Vagina (tissue), 2 donors: ENCODE data around the gene BSN. TPM values are rescaled to one million over a fixed set of nuclear protein-coding genes. Genes with fewer than 3 reads are reported as not detected.

Experiments used
- DNase-seq, 2 donors: peaks; one replicate each; pipeline ENCODE4 v3.0.0-alpha.2; 2017; ENCODE audit errors: extremely low spot score in 2 of 2
- H3K27ac ChIP-seq: fragments of 200-600 bp; sonication (generic); one replicate; pipeline ENCODE4 v1.5.1; 2019
- H3K27me3 ChIP-seq: fragments of 200-600 bp; sonication (generic); one replicate; pipeline ENCODE4 v1.5.1; 2019
- H3K36me3 ChIP-seq, 2 donors: fragments of 200-600 bp; sonication (generic); one replicate each; pipeline ENCODE4 v1.5.1; 2017 to 2019
- H3K4me1 ChIP-seq: fragments of 200-600 bp; sonication (generic); one replicate; pipeline ENCODE4 v1.5.1; 2019
- H3K4me3 ChIP-seq, 2 donors: fragments of 200-600 bp; sonication (generic); 1 replicate in 1 of 2; 2 replicates in 1 of 2; pipeline ENCODE4 v1.5.1; 2016 to 2019
- H3K9me3 ChIP-seq: fragments of 200-600 bp; sonication (generic); one replicate; pipeline ENCODE4 v1.5.1; 2019
- CTCF ChIP-seq, 3 experiments: fragments of 450-650 bp in 2 of 3; fragments of 200-600 bp in 1 of 3; sonication (generic) in 1 of 3; IDR thresholded peaks; one replicate each; pipeline ENCODE4 v1.5.1; 2017 to 2019; ENCODE audit warnings: antibody characterized with exemption in 3 of 3, mild to moderate bottlenecking in 2 of 3, moderate library complexity in 2 of 3
- POLR2A ChIP-seq, 2 donors: fragments of 450-650 bp; IDR thresholded peaks; one replicate each; pipeline ENCODE4 v1.6.1; 2017; ENCODE audit warnings: antibody characterized with exemption in 2 of 2, mild to moderate bottlenecking in 2 of 2, moderate library complexity in 2 of 2
- POLR2AphosphoS5 ChIP-seq, 2 donors: sonication (generic); formaldehyde crosslinking; IDR thresholded peaks; one replicate each; pipeline ENCODE4 v1.9.0; 2017; ENCODE audit warnings: antibody characterized with exemption in 2 of 2, mild to moderate bottlenecking in 2 of 2, low read depth in 1 of 2; ENCODE audit not compliant: insufficient read depth in 1 of 2
- intact Hi-C: fragments of 100-400 bp; cut with DNase I; formaldehyde crosslinking; loops from one replicate; pipeline ENCODE4 v1.15.1; 2023
- total RNA-seq: library from RNA; depleted of rRNA; stranded (reverse); fragments of >200 nt; gene quantifications from one replicate; pipeline ENCODE4 v1.2.3, GENCODE V29; 2016

The BSN gene
- total RNA-seq, 1 donor from 2014 or later: 0.74 TPM

GRCh38 chr3:49607796-49608195 lies 53.5 kb downstream of the BSN start:
- TF ChIP-seq POLR2A (IDR thresholded peaks at IDR 0.05) (no peak), CTCF (IDR thresholded peaks at IDR 0.05) (no peak), POLR2AphosphoS5 (IDR thresholded peaks at IDR 0.05; ENCODE audit: insufficient read depth in 1 of 2, low read depth in 1 of 2) (no peak)
- Histone ChIP-seq H3K4me3 (no peak overlapping the region), H3K27me3 (no peaks in the 10 kb centered on the region), H3K27ac (no peak overlapping the region), H3K4me1 (no peaks in the 10 kb centered on the region), H3K9me3 (no peaks in the 10 kb centered on the region), H3K36me3 (no peaks in the 10 kb centered on the region)
- intact Hi-C loops: no loop called here
- no peak for DNase-seq

- Histone ChIP-seq H3K27ac (no peak overlapping the region), H3K4me3 (no peak overlapping the region), H3K27me3 (no peaks in the 10 kb centered on the region), H3K4me1 (no peaks in the 10 kb centered on the region), H3K9me3 (no peaks in the 10 kb centered on the region), H3K36me3 (no peaks in the 10 kb centered on the region)
- DNase-seq: no peak
- intact Hi-C loops: no loop called here
- TF ChIP-seq POLR2AphosphoS5 (IDR thresholded peaks at IDR 0.05; ENCODE audit: insufficient read depth in 1 of 2, low read depth in 1 of 2): no peak
- TF ChIP-seq CTCF (IDR thresholded peaks at IDR 0.05): no peak
- TF ChIP-seq POLR2A (IDR thresholded peaks at IDR 0.05): no peak
Observed at GRCh38 chr3:49609314-49609713, 55.0 kb downstream of the BSN start.

GRCh38 chr3:49609815-49610214 lies 55.5 kb downstream of the BSN start:
- Histone ChIP-seq H3K4me3 (no peak overlapping the region), H3K27ac (no peak overlapping the region), H3K4me1 (no peaks in the 10 kb centered on the region), H3K27me3 (no peaks in the 10 kb centered on the region), H3K9me3 (no peaks in the 10 kb centered on the region), H3K36me3 (no peaks in the 10 kb centered on the region)
- no peak for DNase-seq
- TF ChIP-seq POLR2AphosphoS5 (IDR thresholded peaks at IDR 0.05; ENCODE audit: insufficient read depth in 1 of 2, low read depth in 1 of 2) (no peak), POLR2A (IDR thresholded peaks at IDR 0.05) (no peak), CTCF (IDR thresholded peaks at IDR 0.05) (no peak)
- intact Hi-C loops: no loop called here

- DNase-seq: no peak
- no peaks in the 10 kb centered on the region for H3K27me3 ChIP-seq
- intact Hi-C loops: no loop called here
- no peaks in the 10 kb centered on the region for H3K36me3 ChIP-seq
- H3K9me3 ChIP-seq: no peaks in the 10 kb centered on the region
- no peak overlapping the region for H3K27ac ChIP-seq
- no peak for TF ChIP-seq CTCF (IDR thresholded peaks at IDR 0.05)
- no peak for TF ChIP-seq POLR2AphosphoS5 (IDR thresholded peaks at IDR 0.05; ENCODE audit: insufficient read depth in 1 of 2, low read depth in 1 of 2)
- TF ChIP-seq POLR2A (IDR thresholded peaks at IDR 0.05): no peak
- H3K4me3 ChIP-seq: no peak overlapping the region
- H3K4me1 ChIP-seq: no peaks in the 10 kb centered on the region
Observed at GRCh38 chr3:49610666-49611280, 56.5 kb downstream of the BSN start.

- DNase-seq: no peak
- H3K36me3 ChIP-seq: no peaks in the 10 kb centered on the region
- TF ChIP-seq POLR2A (IDR thresholded peaks at IDR 0.05): no peak
- TF ChIP-seq CTCF (IDR thresholded peaks at IDR 0.05): no peak
- no peak for TF ChIP-seq POLR2AphosphoS5 (IDR thresholded peaks at IDR 0.05; ENCODE audit: insufficient read depth in 1 of 2, low read depth in 1 of 2)
- intact Hi-C loops: no loop called here
- no peaks in the 10 kb centered on the region for H3K4me1 ChIP-seq
- H3K27me3 ChIP-seq: no peaks in the 10 kb centered on the region
- no peak overlapping the region for H3K4me3 ChIP-seq
- H3K9me3 ChIP-seq: no peaks in the 10 kb centered on the region
- H3K27ac ChIP-seq: no peak overlapping the region
Observed at GRCh38 chr3:49611291-49611690, 57.0 kb downstream of the BSN start.
